Measurements from ENCODE around the gene LTC4S. TPM values are rescaled to one million over a fixed set of nuclear protein-coding genes. Genes with fewer than 3 reads are reported as not detected.

Gene LTC4S
- total RNA-seq, 2 donors from 2014 or later: 1.3 to 1.4 TPM

DNA sequence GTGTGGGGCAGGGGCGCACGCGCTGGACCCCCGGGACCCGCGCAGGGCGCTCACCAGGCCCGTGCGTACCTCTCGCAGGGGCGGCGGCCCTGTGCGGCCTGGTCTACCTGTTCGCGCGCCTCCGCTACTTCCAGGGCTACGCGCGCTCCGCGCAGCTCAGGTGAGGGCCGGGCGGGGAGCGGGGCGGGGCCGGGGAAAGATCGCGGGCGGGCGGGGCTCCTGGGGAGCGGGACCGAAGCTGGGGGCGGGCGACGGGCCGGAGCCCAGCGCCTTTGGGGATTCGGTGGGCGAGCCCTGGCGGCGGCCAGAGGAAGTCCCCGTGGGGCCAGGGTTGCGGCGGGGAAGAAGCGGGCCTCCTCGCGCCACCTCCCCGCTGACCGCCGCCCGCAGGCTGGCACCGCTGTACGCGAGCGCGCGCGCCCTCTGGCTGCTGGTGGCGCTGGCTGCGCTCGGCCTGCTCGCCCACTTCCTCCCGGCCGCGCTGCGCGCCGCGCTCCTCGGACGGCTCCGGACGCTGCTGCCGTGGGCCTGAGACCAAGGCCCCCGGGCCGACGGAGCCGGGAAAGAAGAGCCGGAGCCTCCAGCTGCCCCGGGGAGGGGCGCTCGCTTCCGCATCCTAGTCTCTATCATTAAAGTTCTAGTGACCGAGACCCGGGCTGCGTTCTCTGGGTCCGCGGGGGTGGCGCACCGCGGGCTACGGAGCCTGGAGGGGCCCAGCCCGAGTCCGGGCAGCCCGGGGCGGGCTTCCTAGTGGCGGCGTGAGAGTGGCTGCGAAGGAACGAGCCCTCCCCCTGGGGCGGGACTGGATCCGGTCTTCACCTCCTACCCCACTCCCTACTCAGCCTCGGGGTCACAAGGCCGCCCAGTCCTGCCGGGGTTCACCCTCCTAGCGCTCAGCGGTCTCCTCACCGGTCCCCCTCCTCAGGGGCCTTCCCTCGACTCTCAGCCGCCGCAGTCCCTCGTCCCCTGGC is 2.4 kb downstream of the LTC4S start:
- Mint-ChIP-seq H3K27ac (peak overlapping the region; percentile 71), H3K4me1 (peaks cover 17% of the 10 kb centered on the region), H3K27me3 (no peaks in the 10 kb centered on the region), H3K4me3 (peak overlapping the region; percentile 69), H3K9me3 (no peaks in the 10 kb centered on the region), H3K36me3 (ENCODE audit: low read depth) (peaks cover 23% of the 10 kb centered on the region)
- peak; percentile 83 for ATAC-seq (replicated peaks)

DNA sequence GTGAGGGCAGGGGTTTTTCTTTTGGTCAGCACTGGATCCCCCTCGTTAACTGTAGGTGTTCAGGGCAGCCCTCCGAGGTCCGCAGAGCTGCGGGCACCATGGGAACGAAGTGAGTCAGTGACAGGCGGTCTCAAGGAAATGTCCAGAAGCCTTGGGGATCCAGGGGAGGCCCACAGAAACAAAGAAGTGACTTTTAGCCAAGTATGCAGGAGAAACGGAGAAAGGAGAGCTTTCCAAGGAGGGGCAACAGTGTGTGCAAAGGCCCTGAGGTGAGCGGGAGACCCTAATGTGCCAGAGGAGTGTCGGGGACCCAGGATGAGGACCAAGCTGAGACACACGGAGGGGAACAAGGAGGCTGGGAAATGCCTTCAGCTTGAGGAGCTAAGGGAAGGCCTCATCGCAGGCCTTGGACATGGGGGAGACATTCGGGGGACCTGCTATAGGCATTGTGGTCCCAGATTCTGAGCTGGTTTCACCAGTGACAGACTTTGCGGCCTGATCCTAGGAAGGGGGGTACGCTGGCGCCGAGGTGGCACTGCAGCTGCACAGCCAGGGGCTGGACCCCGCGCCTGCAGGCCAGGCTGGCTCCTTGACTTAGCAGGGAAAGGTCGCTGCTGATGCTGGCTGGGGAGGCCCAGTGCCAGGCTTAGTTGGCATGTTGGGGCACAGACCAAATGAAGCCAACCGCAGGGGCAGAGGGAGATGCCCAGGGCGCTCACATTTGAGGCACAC is 3.3 kb downstream of the LTC4S start:
- peak overlapping the region; percentile 69 for H3K4me3 Mint-ChIP-seq
- no peaks in the 10 kb centered on the region for H3K27me3 Mint-ChIP-seq
- H3K4me1 Mint-ChIP-seq: peaks cover 22% of the 10 kb centered on the region
- ATAC-seq (replicated peaks): no peak
- peak overlapping the region; percentile 71 for H3K27ac Mint-ChIP-seq
- no peaks in the 10 kb centered on the region for H3K9me3 Mint-ChIP-seq
- peaks cover 29% of the 10 kb centered on the region for H3K36me3 Mint-ChIP-seq (ENCODE audit: low read depth)

DNA sequence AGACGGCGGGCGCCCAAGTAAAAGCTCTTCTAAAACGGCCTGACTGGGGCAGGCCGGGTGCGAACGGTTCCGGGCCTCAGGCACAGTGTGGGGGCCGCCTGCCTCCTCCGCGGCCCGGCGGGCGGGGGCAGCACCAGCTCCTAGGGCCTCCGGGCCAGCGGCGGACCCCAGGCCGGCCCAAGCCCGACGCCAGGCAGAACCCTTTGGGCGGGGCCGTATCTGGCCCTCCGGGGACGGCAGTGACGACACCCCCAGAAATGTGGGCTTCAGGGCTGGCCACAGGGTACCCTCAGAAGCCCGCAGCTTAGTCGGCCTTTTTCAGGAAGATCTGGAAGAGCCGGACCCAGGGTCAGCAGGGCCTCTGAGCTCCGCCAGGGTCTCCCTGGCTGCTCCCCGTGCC is 4.0 kb downstream of the LTC4S start:
- H3K27me3 Mint-ChIP-seq: no peaks in the 10 kb centered on the region
- ATAC-seq (replicated peaks): no peak
- H3K27ac Mint-ChIP-seq: no peak overlapping the region
- H3K36me3 Mint-ChIP-seq (ENCODE audit: low read depth): peaks cover 31% of the 10 kb centered on the region
- no peaks in the 10 kb centered on the region for H3K9me3 Mint-ChIP-seq
- peak overlapping the region; percentile 69 for H3K4me3 Mint-ChIP-seq
- peaks cover 22% of the 10 kb centered on the region for H3K4me1 Mint-ChIP-seq

DNA sequence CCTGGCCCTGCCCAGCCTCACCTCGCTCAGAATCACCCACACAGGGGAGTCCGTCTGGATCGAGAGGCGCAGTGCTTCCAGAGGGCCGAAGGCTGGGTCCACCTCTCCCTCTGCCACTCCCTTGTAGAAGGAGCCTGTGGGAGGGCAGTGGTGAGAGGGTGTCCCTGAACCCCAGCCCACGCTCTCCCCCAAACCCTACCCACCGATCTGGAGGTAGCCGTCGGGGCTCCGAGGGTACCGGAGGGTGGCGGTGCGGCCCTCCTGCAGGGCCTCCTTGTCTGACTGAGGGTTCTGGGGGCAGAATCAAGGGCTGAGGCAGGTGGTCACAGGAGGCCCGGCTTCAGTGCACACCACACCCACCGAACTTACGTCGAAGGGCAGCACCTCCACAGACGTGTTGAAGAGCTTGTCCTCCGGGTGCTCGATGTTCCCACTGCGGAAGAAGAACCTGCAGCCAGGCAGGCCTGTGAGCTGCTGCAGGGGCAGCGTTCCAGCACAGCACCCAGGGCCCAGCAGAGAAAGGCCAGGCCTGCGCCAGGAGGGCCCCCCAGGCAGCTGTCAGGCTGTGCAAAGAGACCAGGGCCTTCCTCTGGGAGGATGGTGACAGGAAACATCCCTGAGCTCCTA is 4.5 kb downstream of the LTC4S start:
- no peak for ATAC-seq (replicated peaks)
- H3K4me3 Mint-ChIP-seq: no peak overlapping the region
- H3K9me3 Mint-ChIP-seq: no peaks in the 10 kb centered on the region
- peaks cover 19% of the 10 kb centered on the region for H3K4me1 Mint-ChIP-seq
- no peak overlapping the region for H3K27ac Mint-ChIP-seq
- peaks cover 31% of the 10 kb centered on the region for H3K36me3 Mint-ChIP-seq (ENCODE audit: low read depth)
- no peaks in the 10 kb centered on the region for H3K27me3 Mint-ChIP-seq

DNA sequence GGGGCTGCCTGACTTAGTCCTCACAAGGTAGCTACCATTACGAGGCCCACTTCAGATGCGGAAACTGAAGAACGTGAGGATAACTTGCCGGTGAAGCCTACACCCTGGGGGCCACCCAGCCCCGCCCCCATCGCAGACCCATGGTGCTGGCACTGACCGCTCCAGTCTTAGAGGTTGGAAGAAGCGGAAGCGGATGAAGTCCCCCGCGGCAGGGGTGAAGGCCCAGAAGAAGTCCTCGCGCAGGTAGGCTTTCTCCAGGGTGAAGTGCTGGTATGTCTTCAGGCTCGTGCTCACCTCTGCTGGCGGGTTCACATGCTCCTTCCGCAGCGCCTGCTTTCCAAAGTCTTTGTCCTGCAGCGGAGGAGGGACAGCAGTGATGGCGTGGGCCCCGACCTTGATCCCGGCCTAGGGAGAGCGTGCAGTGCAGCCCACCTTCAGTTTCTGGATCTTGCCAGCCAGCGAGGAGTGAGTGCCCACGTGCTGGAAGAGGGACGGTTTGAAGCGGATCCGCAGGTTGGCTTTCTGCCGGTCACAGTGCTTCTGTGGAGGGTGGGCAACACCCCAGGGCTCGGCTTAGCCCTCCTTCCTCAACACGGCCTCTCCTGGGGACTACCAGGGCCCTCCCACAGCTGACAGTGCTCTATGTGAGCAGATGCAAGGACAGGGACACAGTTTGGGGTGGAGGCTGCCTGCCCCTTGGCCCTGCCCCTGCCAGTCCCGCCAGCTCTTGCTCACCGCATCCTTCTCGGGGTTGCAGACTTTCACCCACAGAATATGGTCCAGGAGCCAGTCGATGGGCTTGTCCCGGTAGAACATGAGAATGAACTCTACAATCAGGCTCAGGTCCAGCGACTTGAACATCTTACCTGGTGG is 5.2 kb downstream of the LTC4S start:
- H3K36me3 Mint-ChIP-seq (ENCODE audit: low read depth): peaks cover 31% of the 10 kb centered on the region

DNA sequence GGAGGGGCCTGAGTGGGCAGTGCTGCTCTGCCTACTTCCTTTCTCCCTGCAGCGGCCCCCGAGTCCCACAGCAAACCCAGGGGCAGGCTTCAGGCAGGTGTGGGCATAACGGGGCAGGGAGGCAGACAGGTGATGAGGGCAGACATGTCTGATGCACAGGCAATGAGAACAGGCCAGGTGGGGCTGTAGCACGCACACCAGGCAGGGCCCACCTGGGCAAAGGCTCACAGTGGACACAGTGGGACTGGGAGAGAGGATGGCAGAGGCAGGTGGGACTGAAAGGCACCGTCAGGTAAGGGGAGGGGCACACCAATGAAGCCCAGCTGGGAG is 5.8 kb downstream of the LTC4S start:
- Mint-ChIP-seq H3K9me3 (no peaks in the 10 kb centered on the region), H3K36me3 (ENCODE audit: low read depth) (peaks cover 31% of the 10 kb centered on the region), H3K27me3 (no peaks in the 10 kb centered on the region), H3K4me3 (no peak overlapping the region), H3K27ac (peak overlapping the region; percentile 80), H3K4me1 (peaks cover 20% of the 10 kb centered on the region)
- no peak for ATAC-seq (replicated peaks)

More for the DNA sequence above, 5.2 kb downstream of the LTC4S start:
- no peak for ATAC-seq (replicated peaks)
- H3K27me3 Mint-ChIP-seq: no peaks in the 10 kb centered on the region
- H3K27ac Mint-ChIP-seq: peak overlapping the region; percentile 80
- H3K9me3 Mint-ChIP-seq: no peaks in the 10 kb centered on the region
- H3K4me1 Mint-ChIP-seq: peaks cover 18% of the 10 kb centered on the region
- no peak overlapping the region for H3K4me3 Mint-ChIP-seq

DNA sequence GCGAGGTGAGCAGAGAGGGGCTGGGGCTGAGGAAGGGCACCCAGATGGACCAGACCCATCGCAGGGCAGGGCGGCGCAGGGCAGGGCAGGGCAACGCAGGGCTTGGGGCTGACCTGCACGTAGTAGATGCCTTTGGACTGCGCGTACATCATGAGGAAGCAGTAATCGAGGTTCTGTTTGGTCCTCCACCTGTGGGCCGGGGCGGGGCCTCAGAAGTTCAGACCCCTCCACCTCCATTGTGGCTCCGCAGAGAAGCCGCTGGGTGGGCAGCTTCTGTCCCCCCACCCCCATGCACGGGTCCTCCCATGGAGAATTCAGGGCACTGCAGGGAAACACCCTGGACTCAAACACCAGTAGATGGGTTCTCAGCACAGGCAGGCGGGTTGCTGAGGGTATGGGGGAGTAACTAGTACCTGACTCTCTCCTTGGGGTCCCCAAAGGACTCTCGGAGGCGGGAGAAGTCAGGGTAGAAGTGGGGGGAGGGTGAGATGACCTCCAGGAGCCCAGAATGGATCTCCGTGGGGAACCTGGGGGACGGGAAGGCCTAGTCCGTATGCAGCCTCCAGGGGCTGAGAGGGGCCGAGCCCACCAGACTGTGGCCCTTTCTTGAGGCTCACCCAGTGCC is 6.4 kb downstream of the LTC4S start:
- H3K9me3 Mint-ChIP-seq: no peaks in the 10 kb centered on the region
- peaks cover 26% of the 10 kb centered on the region for H3K4me1 Mint-ChIP-seq
- H3K27me3 Mint-ChIP-seq: no peaks in the 10 kb centered on the region
- H3K27ac Mint-ChIP-seq: peak overlapping the region; percentile 80
- H3K36me3 Mint-ChIP-seq (ENCODE audit: low read depth): peaks cover 33% of the 10 kb centered on the region
- no peak overlapping the region for H3K4me3 Mint-ChIP-seq
- ATAC-seq (replicated peaks): no peak

DNA sequence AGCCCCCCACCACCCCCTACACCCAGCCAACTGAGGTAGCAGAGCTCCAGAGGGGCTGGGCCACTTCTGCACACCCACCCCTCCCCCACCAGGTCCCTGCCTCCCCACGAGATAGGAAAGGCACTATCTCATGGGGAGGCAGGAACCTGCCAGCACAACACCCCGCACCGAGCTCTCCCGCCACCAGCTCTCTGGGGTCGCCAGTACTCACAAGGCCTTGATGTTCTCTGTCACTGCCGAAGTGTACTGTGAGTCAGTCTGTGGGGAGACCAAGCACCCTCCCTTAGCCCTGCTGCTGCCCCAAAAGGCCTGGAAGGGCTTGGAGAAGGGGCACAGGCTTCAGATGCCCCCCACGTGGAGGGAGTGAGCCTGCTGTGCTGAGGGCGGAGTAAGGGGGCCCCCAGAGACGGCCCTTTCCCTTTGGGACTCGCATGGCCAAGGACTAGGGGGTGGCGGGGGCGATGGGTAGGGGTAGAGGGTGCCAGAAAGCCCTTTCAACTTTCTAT is 7.0 kb downstream of the LTC4S start:
- Mint-ChIP-seq H3K27ac (no peak overlapping the region), H3K9me3 (no peaks in the 10 kb centered on the region), H3K4me3 (no peak overlapping the region), H3K27me3 (no peaks in the 10 kb centered on the region), H3K4me1 (peaks cover 26% of the 10 kb centered on the region), H3K36me3 (ENCODE audit: low read depth) (peaks cover 36% of the 10 kb centered on the region)
- no peak for ATAC-seq (replicated peaks)

DNA sequence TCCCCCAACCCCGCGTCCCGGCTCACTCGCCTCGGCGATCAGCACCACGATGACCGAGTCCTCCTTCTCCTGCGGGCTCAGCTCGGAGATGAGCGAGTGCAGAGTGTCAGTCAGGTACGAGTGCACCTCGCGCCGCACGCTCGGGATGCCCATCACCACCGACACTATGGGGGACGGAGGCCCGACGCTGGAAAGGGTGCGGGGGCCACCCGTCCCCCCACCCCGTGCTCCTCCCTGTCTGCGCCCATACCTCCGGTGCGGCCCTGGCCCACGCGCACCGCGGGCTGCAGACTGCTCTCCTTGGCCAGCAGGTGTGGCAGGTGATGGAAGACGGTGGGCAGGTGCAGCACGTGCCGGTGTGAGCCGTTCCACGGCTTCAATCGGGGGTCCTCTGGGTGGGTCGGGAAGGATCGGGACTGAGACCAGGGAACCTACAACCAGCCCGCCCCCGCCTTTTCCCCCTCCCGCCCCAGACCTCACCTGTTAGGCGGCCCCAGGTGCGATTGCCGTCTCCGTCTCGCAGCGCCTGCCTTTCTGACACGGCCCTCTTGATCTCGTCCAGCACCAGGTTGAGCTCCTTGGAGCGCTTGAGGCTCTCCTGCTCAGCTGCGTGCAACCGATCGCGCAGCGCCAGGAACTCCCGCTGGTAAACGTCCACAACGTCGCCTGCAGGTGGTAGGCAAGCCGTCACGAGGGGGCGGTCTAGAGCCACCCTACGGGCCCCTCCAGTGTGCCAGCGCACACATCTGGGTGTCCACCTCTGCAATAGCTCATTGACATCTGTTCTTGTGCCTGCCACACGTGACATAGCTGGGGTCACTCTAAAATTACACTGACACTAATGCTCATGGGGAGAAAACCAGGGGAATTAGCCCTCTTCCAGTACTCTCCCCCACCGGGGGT is 7.8 kb downstream of the LTC4S start:
- Mint-ChIP-seq H3K4me1 (peaks cover 26% of the 10 kb centered on the region), H3K36me3 (ENCODE audit: low read depth) (peaks cover 36% of the 10 kb centered on the region), H3K4me3 (peak overlapping the region; percentile 26), H3K27me3 (no peaks in the 10 kb centered on the region), H3K27ac (peak overlapping the region; percentile 42), H3K9me3 (no peaks in the 10 kb centered on the region)
- peak; percentile 58 for ATAC-seq (replicated peaks)

DNA sequence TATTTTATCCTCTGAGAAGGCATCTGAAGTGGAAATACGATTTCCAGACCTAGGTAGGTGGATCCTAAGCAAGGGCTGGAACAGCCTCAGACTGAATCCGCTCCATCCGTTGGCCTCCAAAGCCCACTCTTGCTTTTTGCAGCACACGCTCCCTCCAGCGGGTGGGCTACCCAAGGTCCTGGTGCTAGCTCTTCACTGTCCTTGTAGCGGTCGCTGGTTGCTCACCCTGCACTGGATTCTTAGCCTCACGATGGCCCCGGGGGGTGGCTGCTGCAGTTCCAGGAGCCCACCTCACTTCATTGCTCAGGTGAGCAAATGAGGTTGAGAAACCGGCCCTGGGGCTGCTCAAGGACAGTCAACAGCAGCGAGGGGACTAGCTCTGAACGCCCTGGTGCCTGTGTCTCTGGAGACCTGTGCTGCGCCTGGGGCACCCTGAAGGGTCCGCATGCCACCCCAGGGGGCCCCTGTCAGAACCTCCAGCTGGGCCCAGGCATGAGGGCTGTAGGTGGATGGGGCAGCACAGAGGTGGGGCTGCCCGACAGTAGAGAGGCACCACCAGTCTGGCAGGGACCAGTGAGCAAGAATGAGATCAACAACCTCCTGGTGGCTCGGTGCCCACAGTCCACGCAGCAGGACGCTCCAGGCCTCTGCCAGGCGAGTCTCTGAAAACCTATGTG is 8.6 kb downstream of the LTC4S start:
- no peak for ATAC-seq (replicated peaks)

DNA sequence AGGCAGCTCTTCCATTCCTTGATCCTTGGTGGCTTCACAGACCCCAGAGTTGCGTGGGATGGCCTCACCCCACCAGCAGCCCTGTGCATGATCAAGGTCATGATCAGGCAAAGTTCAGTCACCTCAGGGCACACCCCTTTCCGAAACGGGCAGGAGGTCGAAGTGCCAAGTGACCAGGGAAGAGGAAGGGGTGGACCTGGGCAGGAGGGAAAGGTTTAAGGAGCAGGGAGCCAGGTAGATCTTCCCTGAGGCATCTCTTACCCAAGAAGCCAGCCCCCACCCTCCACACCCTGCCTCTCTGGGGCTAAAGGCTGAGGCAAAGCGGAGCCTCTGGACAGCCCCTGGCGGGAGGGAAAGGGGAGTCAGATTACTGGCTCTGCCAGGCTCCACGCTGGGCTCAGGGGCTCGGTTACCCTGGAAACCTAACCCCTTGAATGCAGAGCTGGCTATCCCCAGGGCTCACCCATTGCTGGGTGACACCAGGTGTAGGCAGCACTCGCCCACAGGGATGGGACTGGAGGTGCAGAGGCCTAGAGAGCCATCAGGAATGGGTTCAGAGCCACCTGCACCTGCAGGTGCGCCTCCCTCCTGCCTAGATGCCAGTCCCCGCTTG is 9.3 kb downstream of the LTC4S start:
- H3K27ac Mint-ChIP-seq: peak overlapping the region; percentile 89
- no peak for ATAC-seq (replicated peaks)
- no peaks in the 10 kb centered on the region for H3K27me3 Mint-ChIP-seq
- H3K9me3 Mint-ChIP-seq: no peaks in the 10 kb centered on the region
- peaks cover 21% of the 10 kb centered on the region for H3K4me1 Mint-ChIP-seq
- H3K36me3 Mint-ChIP-seq (ENCODE audit: low read depth): peaks cover 26% of the 10 kb centered on the region
- peak overlapping the region; percentile 88 for H3K4me3 Mint-ChIP-seq

More for the DNA sequence above, 8.6 kb downstream of the LTC4S start:
- Mint-ChIP-seq H3K9me3 (no peaks in the 10 kb centered on the region), H3K4me1 (peaks cover 21% of the 10 kb centered on the region), H3K36me3 (ENCODE audit: low read depth) (peaks cover 28% of the 10 kb centered on the region), H3K27ac (peak overlapping the region; percentile 42), H3K27me3 (no peaks in the 10 kb centered on the region), H3K4me3 (peak overlapping the region; percentile 26)

Data from activated T-helper 17 cell treated with anti-CD3 and anti-CD28 coated beads, Interleukin-2, amount 50 U/mL, for 72 hours (primary cell).